Natural killer cell treated with Interleukin-12 subunit alpha and Interleukin-12 subunit beta and Interleukin-15 and Interleukin-18, amount 100 ng/mL, for 72 hours (primary cell): ENCODE data around the gene CHCHD3. TPM values are rescaled to one million over a fixed set of nuclear protein-coding genes. Genes with fewer than 3 reads are reported as not detected.

Experiments used
- ATAC-seq, 2 donors: fragments of 150-1000 bp; cut with Tn5 transposase in 1 of 2; sonication (Bioruptor Pico), chemical (Tn5 transposase) in 1 of 2; 2 replicates each; pipeline ENCODE4 v1.10.0; 2021
- DNase-seq: peaks from one replicate; pipeline ENCODE4 v3.0.0; 2022; ENCODE audit warnings: low spot score
- H3K27ac Mint-ChIP-seq, 2 donors: 1 replicate in 1 of 2; 2 replicates in 1 of 2; pipeline ENCODE4 v1.8.0; 2022; ENCODE audit warnings: mixed read lengths in 2 of 2, mild to moderate bottlenecking in 1 of 2, moderate library complexity in 1 of 2
- H3K27me3 Mint-ChIP-seq, 2 donors: 1 replicate in 1 of 2; 2 replicates in 1 of 2; pipeline ENCODE4 v1.8.0; 2022; ENCODE audit warnings: mixed read lengths in 2 of 2
- H3K36me3 Mint-ChIP-seq: one replicate; pipeline ENCODE4 v1.8.0; 2022; ENCODE audit warnings: mixed read lengths
- H3K4me1 Mint-ChIP-seq, 2 donors: 1 replicate in 1 of 2; 2 replicates in 1 of 2; pipeline ENCODE4 v1.8.0; 2022; ENCODE audit warnings: low read depth in 2 of 2, mixed read lengths in 2 of 2, mild to moderate bottlenecking in 1 of 2
- H3K4me3 Mint-ChIP-seq: one replicate; pipeline ENCODE4 v1.8.0; 2022; ENCODE audit warnings: mixed read lengths
- H3K9me3 Mint-ChIP-seq: 2 replicates; pipeline ENCODE4 v1.8.0; 2022; ENCODE audit warnings: mixed read lengths
- total RNA-seq, 2 donors: library from RNA; stranded (reverse); gene quantifications; one replicate each; pipeline ENCODE4 v1.2.3, GENCODE V29; 2022

Gene CHCHD3
- total RNA-seq, 2 donors from 2014 or later = 58.8 to 96.1 TPM

DNA sequence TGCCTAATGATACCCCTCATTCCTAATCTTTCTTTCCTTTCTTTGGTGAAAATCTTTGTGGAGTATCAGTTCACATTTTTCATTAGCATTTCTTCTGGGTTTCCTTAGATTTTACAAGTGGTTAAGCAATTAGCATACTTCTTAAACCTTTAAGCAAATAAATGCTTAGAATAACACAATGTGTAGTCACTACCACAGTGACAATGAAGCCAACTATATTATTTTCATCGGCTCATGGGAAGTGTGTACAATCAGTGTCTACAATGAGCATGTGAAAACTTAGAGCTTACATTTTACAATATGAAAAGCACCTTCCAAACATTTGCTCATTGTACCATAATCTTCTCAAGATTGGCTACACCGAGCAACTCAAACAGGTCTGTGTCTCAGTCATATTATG lies 329.5 kb downstream of the CHCHD3 start:
- Mint-ChIP-seq H3K27me3 (peaks cover 9 to 15% of the 10 kb centered on the region in 2 donors), H3K27ac (no peak overlapping the region), H3K36me3 (no peaks in the 10 kb centered on the region), H3K9me3 (no peaks in the 10 kb centered on the region), H3K4me1 (peaks cover 0 to 7% of the 10 kb centered on the region in 2 donors), H3K4me3 (no peak overlapping the region)
- DNase-seq (no peak), ATAC-seq (no peak)

- Mint-ChIP-seq H3K4me3 (no peak overlapping the region), H3K36me3 (no peaks in the 10 kb centered on the region), H3K27ac (no peak overlapping the region), H3K27me3 (peaks cover 9 to 18% of the 10 kb centered on the region in 2 donors), H3K9me3 (no peaks in the 10 kb centered on the region), H3K4me1 (peaks cover 0 to 4% of the 10 kb centered on the region in 2 donors)
- ATAC-seq (no peak), DNase-seq (no peak)
Measured at GRCh38 chr7:132751244-132751647, 330.6 kb downstream of the CHCHD3 start.

DNA sequence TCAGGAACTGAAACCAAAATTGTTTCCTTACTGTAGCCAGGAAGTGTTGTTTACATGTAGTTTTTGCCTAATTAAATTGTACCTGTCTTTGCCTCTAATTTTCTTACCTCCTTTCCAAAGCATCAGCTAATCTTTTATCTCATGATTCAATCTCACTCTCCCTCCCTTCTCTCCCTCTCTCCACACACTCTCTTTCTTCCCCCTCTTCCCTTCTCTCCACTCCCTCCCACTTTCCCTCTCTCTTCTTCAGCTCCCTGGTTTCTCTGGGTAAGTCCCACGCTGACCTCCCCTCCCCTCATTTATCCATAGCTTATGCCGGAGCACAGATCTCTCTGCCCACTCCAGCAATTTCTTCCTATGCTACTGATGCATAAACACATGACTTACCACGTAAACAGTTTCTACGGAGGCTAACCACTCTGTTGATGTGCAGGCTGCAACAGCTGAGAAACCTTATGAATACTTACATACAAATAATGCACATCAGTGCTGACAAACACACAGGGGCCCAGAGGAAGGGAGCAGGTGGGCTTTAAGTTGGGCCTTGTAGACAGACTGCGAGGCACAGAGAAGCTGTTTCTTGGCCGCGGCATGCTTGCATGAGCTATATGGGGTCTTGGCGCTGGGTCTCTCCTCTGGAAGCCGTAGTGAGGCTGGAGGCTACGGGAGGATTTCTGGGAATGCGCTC lies 331.2 kb downstream of the CHCHD3 start:
- Mint-ChIP-seq H3K36me3 (no peaks in the 10 kb centered on the region), H3K4me1 (peaks cover 0 to 4% of the 10 kb centered on the region in 2 donors), H3K27me3 (peaks cover 9 to 21% of the 10 kb centered on the region in 2 donors), H3K27ac (no peak overlapping the region), H3K4me3 (no peak overlapping the region), H3K9me3 (no peaks in the 10 kb centered on the region)
- DNase-seq = no peak
- no peak for ATAC-seq

DNA sequence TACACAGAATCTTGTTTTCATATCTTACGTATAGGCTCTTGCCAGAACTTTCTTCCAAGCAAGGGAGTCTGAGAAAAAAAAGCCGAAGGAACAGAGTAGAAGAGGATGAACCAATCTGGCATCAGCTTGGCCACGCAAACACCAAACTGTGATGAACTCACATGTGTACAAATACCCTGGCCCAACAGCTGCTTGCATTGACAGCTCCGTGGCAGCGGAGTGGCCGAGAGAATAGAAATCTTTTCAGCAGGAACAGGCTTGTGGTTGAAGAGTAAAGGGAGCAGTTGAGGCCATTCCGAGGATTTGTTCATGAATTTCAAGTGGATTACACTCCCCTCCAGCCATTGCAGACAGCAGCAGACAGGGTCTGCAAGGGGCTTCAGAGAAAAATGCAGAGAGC lies 331.8 kb downstream of the CHCHD3 start:
- no peak overlapping the region for H3K27ac Mint-ChIP-seq
- H3K4me1 Mint-ChIP-seq = no peaks in the 10 kb centered on the region
- no peak overlapping the region for H3K4me3 Mint-ChIP-seq
- no peaks in the 10 kb centered on the region for H3K9me3 Mint-ChIP-seq
- ATAC-seq (no peak), DNase-seq (no peak)
- H3K36me3 Mint-ChIP-seq = no peaks in the 10 kb centered on the region
- H3K27me3 Mint-ChIP-seq = peaks cover 9 to 21% of the 10 kb centered on the region in 2 donors

- Mint-ChIP-seq H3K4me3 (no peak overlapping the region), H3K9me3 (peaks cover 12% of the 10 kb centered on the region), H3K27me3 (peaks cover 22 to 44% of the 10 kb centered on the region in 2 donors), H3K27ac (no peak overlapping the region), H3K36me3 (peaks cover 6% of the 10 kb centered on the region), H3K4me1 (no peaks in the 10 kb centered on the region)
- ATAC-seq (no peak), DNase-seq (no peak)
Measured at GRCh38 chr7:132745510-132745909, 336.4 kb downstream of the CHCHD3 start.

- Mint-ChIP-seq H3K4me1 (no peaks in the 10 kb centered on the region), H3K27me3 (peaks cover 22 to 50% of the 10 kb centered on the region in 2 donors), H3K27ac (no peak overlapping the region), H3K9me3 (peaks cover 12% of the 10 kb centered on the region), H3K36me3 (peaks cover 6% of the 10 kb centered on the region), H3K4me3 (no peak overlapping the region)
- DNase-seq (no peak), ATAC-seq (no peak)
Measured at GRCh38 chr7:132743974-132744373, 337.9 kb downstream of the CHCHD3 start.

DNA sequence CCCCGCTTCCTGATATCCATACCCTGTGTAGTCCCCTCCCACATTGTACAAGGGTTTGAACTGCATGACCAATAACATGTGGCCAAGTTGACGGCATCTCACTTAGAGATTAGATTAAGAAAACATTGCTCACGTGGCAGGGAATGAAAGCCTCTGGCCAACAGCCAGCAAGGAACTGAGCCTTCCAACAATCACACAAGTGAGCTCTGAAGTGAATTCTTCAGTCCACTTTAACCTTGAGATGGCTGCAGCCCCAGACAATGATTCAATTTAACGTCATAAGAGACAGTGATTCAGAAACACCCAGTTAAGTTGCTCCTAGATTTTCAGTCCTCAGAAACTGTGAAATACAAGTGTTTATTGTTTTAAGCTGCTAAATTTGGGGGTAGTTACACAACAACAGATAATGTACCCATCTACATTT lies 339.7 kb downstream of the CHCHD3 start:
- ATAC-seq = no peak
- peaks cover 26 to 57% of the 10 kb centered on the region in 2 donors for H3K27me3 Mint-ChIP-seq
- no peak overlapping the region for H3K4me3 Mint-ChIP-seq
- H3K4me1 Mint-ChIP-seq = peaks cover 0 to 4% of the 10 kb centered on the region in 2 donors
- H3K27ac Mint-ChIP-seq = no peak overlapping the region
- no peak for DNase-seq
- peaks cover 6% of the 10 kb centered on the region for H3K36me3 Mint-ChIP-seq
- H3K9me3 Mint-ChIP-seq = peaks cover 12% of the 10 kb centered on the region

DNA sequence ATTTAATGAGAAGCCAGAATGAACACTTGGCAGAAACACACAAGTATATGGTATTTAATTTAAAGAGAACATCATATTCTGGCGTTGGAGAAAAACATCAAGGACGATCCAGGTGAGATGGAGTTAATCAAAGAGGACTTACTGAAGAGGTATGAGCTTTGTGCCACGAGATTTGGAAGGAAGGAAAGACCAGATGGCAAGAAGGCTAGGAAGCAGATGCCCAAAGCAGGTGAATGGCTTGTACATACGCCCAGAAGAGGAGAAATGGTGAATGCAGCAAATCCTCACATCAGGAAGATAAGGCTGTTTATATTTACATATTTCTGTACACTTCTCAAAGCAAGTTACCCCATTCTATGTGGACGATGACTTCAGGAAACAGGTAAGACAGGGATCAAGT lies 341.7 kb downstream of the CHCHD3 start:
- ATAC-seq (no peak), DNase-seq (no peak)
- Mint-ChIP-seq H3K9me3 (peaks cover 12% of the 10 kb centered on the region), H3K27ac (no peak overlapping the region), H3K4me1 (peaks cover 0 to 4% of the 10 kb centered on the region in 2 donors), H3K4me3 (no peak overlapping the region), H3K36me3 (peaks cover 6% of the 10 kb centered on the region), H3K27me3 (peaks cover 31 to 68% of the 10 kb centered on the region in 2 donors)

GRCh38 chr7:132739271-132739955 lies 342.5 kb downstream of the CHCHD3 start:
- H3K9me3 Mint-ChIP-seq = peaks cover 10% of the 10 kb centered on the region
- peaks cover 6% of the 10 kb centered on the region for H3K36me3 Mint-ChIP-seq
- DNase-seq (no peak), ATAC-seq (no peak)
- no peak overlapping the region for H3K27ac Mint-ChIP-seq
- no peak overlapping the region for H3K4me3 Mint-ChIP-seq
- H3K4me1 Mint-ChIP-seq = peaks cover 0 to 4% of the 10 kb centered on the region in 2 donors
- H3K27me3 Mint-ChIP-seq = peaks cover 29 to 68% of the 10 kb centered on the region in 2 donors

- Mint-ChIP-seq H3K4me3 (no peak overlapping the region), H3K27me3 (peaks cover 28 to 68% of the 10 kb centered on the region in 2 donors), H3K4me1 (peaks cover 0 to 4% of the 10 kb centered on the region in 2 donors), H3K9me3 (peaks cover 9% of the 10 kb centered on the region), H3K36me3 (peaks cover 6% of the 10 kb centered on the region), H3K27ac (no peak overlapping the region)
- DNase-seq (no peak), ATAC-seq (no peak)
Measured at GRCh38 chr7:132738254-132738653, 343.6 kb downstream of the CHCHD3 start.

- Mint-ChIP-seq H3K4me1 (peaks cover 0 to 4% of the 10 kb centered on the region in 2 donors), H3K4me3 (no peak overlapping the region), H3K27ac (no peak overlapping the region), H3K36me3 (no peaks in the 10 kb centered on the region), H3K27me3 (peaks cover 16 to 45% of the 10 kb centered on the region in 2 donors), H3K9me3 (no peaks in the 10 kb centered on the region)
- no peak for ATAC-seq
- no peak for DNase-seq
Measured at GRCh38 chr7:132735476-132735875, 346.4 kb downstream of the CHCHD3 start.

Other genes starting within 250 kb of the CHCHD3 start
- 100 to 1,000 TPM in 1 of 2 donors, 10 to 100 TPM in 1; 78.5 to 107 TPM for gene EXOC4, start 171.0 kb upstream of the CHCHD3 start, total RNA-seq